Brain pericyte (primary cell): ENCODE data around the gene RBM39.
A peak's percentile ranks its signal among the peaks of the same experiment; 100 is the strongest.
"Not testable (repeated sequence)": the region's sequence is repeated elsewhere in the genome, so short reads cannot be mapped to it uniquely, and the experiment has no call there.

Experiments
- DNase-seq: peaks from one replicate; pipeline ENCODE4 v3.0.0-alpha.2; 2012; ENCODE audit warnings: low read depth, low spot score

The RBM39 gene

DNA sequence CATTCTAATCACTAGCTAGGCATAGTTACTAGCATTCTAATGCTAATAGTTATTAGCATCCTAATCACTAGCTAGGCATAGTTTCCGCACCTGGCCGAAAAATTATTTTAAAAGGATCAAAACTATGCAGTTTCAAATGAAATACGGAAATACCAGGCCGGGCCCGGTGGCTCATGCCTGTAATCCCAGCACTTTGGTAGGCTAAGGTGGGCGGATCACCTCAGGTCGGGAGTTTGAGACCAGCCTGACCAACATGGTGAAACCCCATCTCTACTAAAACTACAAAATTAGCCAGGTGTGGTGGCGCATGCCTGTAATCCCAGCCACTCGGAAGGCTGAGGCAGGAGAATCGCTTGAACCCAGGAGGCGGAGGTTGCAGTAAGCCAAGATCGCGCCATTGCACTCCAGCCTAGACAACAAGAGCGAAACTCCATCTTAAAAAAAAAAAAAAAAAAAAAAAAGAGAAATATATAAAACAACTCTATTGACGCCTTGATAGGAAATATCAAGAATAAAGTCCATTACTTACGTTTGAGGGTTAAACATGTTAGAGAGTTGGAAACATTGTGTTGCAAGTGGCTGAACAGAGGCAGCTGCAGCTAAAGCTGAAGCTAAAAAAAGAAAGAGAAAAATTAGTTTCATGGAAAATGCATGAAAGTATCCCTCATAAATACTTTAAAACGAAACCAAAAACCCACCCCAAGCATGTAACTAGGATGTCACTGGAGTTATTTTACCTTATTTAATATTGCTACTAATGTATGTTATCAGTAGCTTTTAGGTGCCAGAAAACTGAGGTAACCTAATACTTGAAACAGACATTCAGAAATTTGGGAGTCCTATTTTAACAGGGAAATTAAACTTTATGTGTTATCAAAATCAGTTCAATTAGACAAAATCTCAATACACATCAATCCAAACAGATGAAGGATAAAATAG lies 35.2 kb downstream of the RBM39 start:
- DNase-seq = not testable (repeated sequence)

DNA sequence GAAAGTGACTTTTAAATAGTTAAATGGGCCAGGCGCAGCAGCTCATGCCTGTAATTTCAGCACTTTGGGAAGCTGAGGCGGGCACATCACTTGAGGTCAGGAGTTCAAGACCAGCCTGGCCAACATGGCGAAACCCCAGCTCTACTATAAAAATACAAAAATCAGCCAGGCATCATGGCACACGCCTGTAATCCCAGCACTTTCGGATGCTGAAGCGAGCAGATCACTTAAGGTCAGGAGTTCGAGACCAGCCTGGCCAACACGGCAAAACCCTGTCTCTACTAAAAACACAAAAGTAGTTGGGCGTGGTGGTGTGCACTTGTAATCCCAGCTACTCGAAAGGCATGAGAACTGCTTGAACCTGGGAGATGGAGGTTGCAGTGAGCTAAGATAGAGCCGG lies 36.2 kb downstream of the RBM39 start:
- not testable (repeated sequence) for DNase-seq

- no peak for DNase-seq
Observed at GRCh38 chr20:35704514-35705261, 37.4 kb downstream of the RBM39 start.

DNA sequence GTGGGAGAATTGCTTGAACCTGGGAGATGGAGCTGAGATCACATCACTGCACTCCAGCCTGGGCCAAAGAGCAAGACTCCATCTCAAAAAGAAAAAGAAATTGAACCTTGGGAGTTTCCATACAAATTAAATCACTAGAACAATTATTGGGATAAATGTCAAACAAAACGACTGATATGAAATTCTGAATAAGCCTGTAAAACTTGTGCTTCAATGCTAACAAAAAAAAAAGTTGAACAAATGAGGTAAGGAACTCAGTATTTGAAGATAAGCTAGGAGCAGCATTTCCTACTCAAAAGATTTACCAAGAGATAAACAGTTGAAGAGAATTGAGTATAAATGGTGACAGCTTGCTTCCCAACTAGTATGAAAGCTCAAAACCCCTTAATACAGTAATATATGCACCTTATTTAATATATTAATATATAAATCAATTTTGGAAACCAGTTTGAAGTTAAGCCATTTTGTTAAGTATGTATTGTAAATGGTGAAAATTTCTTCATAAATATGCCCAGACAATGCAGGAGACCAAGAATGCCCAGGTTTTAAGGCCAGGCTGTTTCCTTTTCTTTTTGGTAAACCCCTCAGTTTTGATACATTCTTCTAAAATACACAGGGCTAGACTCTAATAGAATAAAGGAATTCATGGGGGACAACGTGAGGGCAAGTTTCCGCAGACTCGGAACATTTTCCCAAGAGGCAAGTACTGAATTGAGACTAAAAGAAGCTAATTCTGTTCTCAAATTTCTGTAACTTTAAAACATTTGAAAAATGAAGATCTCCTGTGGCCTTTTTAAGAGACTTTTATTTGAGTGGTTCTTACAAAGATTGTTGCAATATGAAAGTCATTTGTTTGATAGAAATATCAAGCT lies 39.0 kb downstream of the RBM39 start:
- no peak for DNase-seq

DNA sequence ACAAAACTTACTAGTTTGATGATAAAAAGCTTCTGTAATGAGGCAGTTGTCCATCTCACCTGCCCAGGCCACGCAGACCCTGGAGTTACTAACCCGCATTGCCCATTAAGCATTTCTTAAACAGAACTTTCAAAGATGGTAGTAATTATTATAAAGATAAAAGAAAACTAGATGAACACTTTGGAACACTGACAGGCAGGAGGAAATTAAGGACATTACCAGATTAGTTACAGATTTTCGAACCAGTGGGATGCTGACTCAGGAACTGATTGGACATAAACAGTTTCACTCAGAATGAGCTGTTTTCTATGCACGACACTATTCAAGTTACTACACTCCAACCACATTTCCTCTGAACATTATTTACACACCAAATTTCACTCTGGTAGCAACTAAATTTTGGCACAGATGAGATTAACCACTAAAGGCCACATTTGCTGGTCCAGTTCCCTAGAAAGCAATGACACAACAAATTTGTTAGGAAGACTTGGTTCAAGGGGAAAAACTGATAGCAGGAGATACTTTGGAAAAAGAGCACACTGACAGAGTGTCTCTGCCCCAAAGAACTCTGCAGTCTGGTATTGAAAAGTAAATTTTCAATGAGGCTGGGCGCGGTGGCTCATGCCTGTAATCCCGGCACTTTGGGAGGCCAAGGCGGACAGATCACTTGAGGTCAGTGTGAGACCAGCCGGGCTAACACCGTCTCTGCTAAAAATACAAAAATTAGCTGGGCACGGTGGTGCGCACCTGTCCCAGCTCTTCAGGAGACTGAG lies 39.8 kb downstream of the RBM39 start:
- DNase-seq = no peak

GRCh38 chr20:35700625-35701148 lies 41.4 kb downstream of the RBM39 start:
- DNase-seq = no peak

DNA sequence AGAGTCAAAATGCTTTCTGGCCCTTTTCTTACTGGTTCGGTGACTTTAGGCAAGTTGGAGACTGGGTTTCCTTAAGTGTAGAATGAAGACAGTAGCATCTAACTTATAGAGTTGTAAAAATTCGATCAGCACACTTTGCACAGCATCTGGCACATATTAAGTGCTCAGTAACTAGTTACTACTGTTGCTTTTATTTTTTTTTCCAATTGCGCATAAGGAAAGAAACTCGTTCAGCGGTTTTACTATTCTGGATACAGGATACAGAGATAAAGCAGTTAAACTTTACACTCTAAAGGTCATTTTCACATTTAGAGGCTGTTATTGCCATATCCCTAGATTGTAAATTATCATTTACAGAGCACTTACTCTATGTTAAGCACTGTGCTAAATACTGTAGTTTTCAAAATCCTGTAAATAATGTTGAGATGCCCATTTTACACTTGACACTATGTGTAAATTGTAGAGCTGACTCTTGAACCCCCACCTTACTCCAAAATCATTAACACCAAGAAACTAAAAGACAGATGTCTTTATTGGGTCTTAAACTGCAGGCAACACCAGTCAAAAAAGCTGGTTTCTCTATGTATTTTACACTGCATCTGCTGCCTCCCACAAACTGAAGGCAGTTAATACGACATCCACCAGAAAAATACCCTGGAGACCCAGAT lies 42.0 kb downstream of the RBM39 start:
- DNase-seq = no peak

DNA sequence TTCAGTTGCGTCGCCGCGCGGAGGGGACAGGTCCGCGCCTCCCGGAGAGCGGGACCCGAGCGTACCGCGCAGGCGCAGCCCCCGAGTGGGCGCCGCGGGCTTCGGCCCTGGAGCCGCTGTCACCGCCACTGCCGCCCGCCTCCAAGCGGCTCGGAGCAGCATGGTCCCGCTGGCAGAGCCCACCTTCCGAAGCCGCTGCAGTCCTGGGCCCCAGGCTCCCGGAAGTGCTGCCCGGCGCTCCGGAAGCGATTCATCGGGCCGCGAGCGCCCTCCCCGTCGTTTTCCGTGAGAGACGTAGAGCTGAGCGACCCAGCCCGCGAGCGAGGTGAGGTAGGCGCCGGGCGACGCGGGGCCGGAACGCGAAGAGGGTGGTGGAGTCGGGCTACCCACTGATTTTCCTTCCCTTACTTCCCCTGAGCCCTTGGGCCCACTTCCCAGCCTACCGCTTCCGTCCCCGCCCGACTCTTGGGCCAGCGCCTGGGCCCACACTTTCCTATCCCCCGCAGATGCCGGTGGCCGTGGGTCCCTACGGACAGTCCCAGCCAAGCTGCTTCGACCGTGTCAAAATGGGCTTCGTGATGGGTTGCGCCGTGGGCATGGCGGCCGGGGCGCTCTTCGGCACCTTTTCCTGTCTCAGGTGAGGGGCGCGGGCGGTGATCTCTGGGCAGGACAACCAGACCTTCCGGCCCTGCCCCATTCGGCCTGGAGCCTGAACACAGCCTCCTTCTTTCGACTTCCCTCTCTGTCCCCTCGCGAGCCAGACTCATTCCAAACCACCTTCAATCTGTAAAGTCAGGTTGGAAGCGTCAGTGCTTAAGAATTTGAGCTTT lies 42.7 kb downstream of the RBM39 start, which contains the start of the genes NFS1 and ROMO1:
TSS of gene NFS1 (minus strand) at position 226 of the 830 bp plus-strand sequence. CDS start at position 162, 64 bp downstream.
TSS of gene ROMO1 (plus strand) at position 279 of the 830 bp plus-strand sequence. CDS start at position 507, 228 bp downstream.
- peak; percentile 38 for DNase-seq

DNA sequence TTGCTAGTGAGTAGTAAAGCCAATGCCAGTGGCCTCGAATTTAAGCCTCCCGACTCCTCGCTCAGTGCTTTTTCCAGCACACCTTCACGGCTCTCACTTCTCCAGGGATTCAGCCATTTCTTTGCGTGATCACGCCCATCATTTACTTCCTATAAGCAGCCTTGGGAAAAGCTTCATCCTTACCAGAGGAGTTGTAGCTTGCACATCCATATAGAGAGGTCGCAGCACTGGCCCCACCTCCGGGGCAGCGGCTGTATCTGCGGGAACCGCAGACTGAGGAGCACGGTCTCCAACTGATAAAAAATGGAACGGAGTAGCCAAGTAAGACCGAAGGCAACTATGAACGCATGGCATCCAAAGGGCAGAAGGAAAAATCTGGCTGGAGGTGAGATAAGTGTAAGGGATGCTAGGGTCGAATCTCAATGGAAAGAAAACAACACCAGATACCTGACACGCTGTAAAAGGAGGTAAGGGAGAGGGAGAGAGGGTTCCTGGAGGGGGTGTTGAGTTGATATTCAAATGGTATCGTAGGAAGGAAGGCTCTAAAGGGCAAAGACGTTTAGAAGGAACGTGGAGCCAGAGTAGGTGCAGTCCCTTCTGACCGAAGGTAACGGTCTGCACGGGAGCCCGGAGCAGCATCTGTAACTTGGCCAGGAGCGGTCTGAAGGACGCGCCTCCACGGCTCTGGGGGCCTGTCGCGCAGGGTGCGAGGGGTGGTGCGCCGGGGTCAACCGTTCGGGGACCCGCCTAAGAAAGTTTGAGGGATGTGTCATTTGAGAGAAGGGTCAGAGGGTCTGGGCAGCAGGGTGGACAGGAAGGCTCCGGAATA lies 43.5 kb downstream of the RBM39 start:
- no peak for DNase-seq

DNA sequence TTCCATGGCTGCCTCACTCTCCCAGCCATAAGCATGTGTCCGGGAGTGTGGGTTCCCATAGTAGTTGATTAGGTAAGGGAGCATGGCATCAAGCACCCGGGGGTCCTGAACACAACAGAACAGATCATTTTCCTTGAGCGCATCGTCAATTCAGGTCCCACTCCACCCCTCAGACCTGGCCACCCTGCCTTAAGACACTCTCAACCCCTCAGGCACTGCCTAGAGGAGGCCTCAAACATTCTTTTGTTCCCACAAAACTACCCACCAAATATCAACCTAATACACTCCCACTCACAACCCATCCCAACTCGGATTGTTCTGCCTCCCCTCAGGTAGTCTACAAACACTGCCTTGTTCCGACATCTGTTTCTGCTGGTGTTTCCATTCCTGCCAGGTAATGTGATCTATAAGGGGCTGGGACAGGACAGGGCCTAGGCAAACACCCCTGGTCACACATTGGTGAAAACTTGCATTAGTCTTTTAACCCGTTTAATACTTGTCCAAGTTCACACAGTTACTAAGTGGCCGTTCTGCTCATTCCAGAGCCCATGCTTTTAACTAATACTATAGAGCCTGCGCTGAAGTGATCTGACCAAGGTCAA lies 44.3 kb downstream of the RBM39 start:
- DNase-seq = no peak

- no peak for DNase-seq
Observed at GRCh38 chr20:35695978-35696377, 46.1 kb downstream of the RBM39 start.

DNA sequence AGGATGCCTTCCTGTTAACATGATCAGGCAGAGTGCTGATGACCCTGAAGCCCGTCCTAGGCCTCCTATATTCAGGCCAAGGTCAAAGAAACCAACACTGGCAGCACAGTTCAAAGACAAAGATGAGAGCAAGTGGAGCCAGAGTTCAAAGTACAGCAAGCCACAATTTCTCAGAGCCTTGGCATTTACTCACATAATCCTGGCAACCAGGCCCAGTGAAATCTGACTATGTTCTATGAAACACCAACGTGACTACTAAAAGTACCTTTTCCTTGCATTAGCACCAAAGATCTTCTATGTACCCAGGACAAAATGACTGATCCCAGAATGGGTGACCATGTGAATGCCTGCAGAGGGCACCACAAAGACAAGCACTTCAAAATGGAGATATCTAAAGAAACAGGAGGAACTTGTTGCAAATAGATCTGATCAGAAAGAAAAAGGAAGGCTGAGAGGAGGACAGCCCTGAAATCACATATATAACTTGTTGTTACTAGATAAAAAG lies 46.8 kb downstream of the RBM39 start:
- DNase-seq = no peak

GRCh38 chr20:35690265-35690664 lies 51.8 kb downstream of the RBM39 start:
- no peak for DNase-seq

- not testable (repeated sequence) for DNase-seq
Observed at GRCh38 chr20:35686872-35687271, 55.2 kb downstream of the RBM39 start.

- not testable (repeated sequence) for DNase-seq
Observed at GRCh38 chr20:35685368-35685767, 56.7 kb downstream of the RBM39 start.

- DNase-seq = no peak
Observed at GRCh38 chr20:35681960-35682359, 60.1 kb downstream of the RBM39 start.

GRCh38 chr20:35680452-35681183 lies 61.4 kb downstream of the RBM39 start:
- no peak for DNase-seq
